GM06990 (cell line): ENCODE results near the gene MCMBP.

Source experiments
- DNase-seq: peaks from one replicate; pipeline ENCODE4 v3.0.0-alpha.2; 2011; ENCODE audit not compliant: insufficient read length; ENCODE audit errors: extremely low read depth
- H3K27me3 ChIP-seq: replicated peaks from 2 replicates; pipeline ENCODE4 v1.6.0; 2011; ENCODE audit warnings: low read length; ENCODE audit not compliant: control insufficient read depth, insufficient read depth
- H3K36me3 ChIP-seq: 2 replicates; pipeline ENCODE4 v1.5.1; 2011; ENCODE audit warnings: low read length; ENCODE audit not compliant: control insufficient read depth, insufficient read depth
- H3K4me3 ChIP-seq: replicated peaks from 2 replicates; pipeline ENCODE4 v1.5.1; 2011; ENCODE audit warnings: low read depth, mild to moderate bottlenecking, control low read depth, low read length
- TF ChIP-seq, protein P1 (sequence below): IDR thresholded peaks from 2 replicates; pipeline ENCODE4 v1.5.1; 2011; ENCODE audit warnings: low read length, control low read depth, mild to moderate bottlenecking, inconsistent platforms; ENCODE audit not compliant: insufficient read depth, poor library complexity, severe bottlenecking

Gene MCMBP

DNA sequence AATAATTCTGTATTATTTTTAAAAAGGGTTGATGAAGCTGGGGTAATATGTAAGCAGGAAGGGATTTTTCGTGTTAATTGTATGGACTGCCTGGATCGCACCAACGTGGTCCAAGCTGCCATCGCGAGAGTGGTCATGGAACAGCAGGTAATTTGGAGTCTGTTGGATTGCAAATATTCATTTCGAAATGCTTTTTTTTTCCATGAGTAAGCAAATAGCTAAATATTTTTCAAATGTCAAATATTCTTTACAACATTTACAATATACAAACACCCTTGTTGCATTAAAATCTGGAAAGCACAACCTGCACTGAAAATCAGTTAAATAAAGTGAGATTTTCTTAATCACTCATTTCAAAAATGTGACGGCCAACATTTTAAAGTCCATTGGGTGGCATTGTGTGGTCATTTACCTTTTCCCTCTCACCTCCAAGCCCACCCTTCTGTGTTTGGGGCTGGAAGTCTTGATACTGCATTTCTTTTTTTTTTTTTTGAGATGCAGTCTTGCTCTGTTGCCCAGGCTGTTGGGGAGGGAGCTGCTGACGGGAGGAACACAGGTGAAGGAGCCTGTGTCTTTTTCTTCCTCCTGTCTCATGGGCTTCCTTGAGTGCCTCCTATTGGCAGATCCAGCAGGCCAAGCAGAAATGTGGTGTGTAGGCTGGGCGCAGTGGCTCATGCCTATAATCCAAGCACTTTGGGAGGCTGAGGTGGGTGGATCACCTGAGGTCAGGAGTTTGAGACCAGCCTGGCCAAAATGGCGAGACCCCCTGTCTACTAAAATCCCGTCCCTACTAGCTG is 66.1 kb downstream of the MCMBP start:
- Histone ChIP-seq H3K36me3 (peaks cover 3% of the 10 kb centered on the region), H3K4me3 (no peak overlapping the region), H3K27me3 (no peaks in the 10 kb centered on the region)
- TF ChIP-seq, protein P1, sequence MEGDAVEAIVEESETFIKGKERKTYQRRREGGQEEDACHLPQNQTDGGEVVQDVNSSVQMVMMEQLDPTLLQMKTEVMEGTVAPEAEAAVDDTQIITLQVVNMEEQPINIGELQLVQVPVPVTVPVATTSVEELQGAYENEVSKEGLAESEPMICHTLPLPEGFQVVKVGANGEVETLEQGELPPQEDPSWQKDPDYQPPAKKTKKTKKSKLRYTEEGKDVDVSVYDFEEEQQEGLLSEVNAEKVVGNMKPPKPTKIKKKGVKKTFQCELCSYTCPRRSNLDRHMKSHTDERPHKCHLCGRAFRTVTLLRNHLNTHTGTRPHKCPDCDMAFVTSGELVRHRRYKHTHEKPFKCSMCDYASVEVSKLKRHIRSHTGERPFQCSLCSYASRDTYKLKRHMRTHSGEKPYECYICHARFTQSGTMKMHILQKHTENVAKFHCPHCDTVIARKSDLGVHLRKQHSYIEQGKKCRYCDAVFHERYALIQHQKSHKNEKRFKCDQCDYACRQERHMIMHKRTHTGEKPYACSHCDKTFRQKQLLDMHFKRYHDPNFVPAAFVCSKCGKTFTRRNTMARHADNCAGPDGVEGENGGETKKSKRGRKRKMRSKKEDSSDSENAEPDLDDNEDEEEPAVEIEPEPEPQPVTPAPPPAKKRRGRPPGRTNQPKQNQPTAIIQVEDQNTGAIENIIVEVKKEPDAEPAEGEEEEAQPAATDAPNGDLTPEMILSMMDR: no peak
- DNase-seq: no peak

DNA sequence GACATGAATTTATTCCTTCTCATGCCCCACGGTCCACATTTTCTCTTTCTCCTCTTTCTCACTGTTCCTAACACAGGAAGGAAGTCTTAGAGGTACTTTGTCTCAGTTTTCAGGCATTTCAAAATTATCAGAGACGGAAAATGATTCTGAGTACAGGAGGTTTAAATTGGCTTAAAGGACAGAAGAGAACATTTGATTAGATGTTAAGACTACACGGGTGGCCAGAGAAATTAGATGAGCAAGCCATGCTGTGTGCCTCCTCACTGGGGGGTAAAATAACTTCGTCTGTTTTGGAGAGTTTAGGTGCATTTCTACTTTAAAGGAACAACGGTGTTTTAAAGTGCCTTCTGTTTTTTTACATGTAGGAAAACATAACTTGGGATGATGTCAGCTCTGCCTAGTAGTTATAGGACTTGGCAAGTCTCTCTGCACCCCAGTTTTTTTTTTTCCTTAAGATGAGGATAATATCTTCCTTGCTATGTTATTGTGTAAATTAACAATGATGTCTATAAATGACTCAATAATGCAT is 66.9 kb downstream of the MCMBP start:
- no peaks in the 10 kb centered on the region for H3K27me3 ChIP-seq
- DNase-seq: no peak
- H3K36me3 ChIP-seq: peaks cover 3% of the 10 kb centered on the region
- TF ChIP-seq, protein P1: no peak
- H3K4me3 ChIP-seq: no peak overlapping the region

DNA sequence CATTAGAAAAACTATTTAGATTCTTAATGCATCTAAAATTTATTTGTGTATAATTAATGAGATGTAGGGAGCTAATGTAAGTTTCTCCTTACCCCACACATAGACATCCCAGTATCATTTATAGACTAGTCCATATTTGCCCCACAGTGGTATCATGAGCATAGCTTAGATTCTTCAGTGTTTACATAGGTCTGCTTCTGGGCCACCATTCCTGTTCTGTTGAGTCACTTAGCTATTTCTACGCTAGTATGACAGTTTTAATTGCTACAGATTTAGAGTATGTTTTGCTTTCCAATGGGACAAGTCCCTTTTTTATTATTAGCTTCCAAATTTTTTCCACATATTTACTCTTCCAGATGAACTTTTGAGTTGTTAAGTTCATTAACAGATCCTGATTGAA is 69.4 kb downstream of the MCMBP start:
- DNase-seq: no peak
- H3K36me3 ChIP-seq: peaks cover 3% of the 10 kb centered on the region
- TF ChIP-seq, protein P1: no peak
- no peaks in the 10 kb centered on the region for H3K27me3 ChIP-seq
- no peak overlapping the region for H3K4me3 ChIP-seq

DNA sequence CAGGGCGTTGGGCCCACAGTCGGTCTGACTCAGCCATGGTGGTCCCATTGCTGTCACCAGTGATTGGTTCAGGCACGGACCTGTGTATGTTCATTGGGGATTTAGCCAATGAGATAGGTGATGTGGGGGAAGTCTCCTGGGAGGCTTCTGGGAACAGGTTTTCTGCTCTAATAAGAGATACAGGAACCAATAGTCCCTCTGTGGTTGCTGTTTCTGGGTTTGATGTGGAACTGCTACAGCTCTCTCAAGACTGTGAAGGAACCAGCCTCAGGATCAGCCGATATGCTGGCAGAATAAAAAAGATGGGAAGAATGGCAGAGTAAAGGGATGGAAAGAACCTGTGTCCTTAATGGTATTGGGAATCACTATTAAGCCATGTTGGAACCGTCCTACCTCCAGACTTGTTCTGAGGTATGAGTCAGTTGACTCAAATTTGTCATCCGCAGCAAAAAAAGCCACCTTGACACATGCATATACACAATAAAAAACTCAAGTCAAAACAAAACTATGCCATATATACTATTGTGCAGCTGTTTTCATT is 70.6 kb downstream of the MCMBP start:
- Histone ChIP-seq H3K27me3 (no peaks in the 10 kb centered on the region), H3K36me3 (peaks cover 3% of the 10 kb centered on the region), H3K4me3 (no peak overlapping the region)
- TF ChIP-seq, protein P1: no peak
- DNase-seq: no peak

DNA sequence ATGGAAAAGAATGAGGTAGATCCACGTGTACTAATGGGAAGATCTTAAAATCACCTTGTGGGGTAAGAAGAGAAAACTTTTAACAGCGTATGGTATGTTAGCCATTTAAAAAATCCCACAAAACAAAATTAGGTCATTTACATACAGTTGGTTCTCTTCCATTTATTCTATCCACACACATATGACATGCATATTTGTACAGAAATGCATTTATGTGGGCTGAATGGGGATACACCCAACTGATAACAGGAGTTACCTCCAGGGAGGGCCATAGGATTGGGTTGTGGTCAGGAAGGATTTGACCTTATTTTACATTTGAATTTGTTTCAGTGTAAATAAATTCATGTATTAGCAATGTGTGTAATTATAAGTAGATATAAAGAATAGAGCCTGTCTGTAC is 71.5 kb downstream of the MCMBP start:
- Histone ChIP-seq H3K27me3 (no peaks in the 10 kb centered on the region), H3K4me3 (no peak overlapping the region), H3K36me3 (peaks cover 4% of the 10 kb centered on the region)
- no peak for DNase-seq
- TF ChIP-seq, protein P1: no peak
